ENCODE results near the gene SLC39A10. TPM values are rescaled to one million over a fixed set of nuclear protein-coding genes. Genes with fewer than 3 reads are reported as not detected.

SLC39A10 gene
- total RNA-seq, 2 experiments from 2014 or later = 25.6 to 25.8 TPM

GRCh38 chr2:195734931-195735330, 77.9 kb downstream of the SLC39A10 start:
- Mint-ChIP-seq H3K4me1 (ENCODE audit: low read depth) (peaks cover 5% of the 10 kb centered on the region), H3K36me3 (ENCODE audit: low read depth) (peaks cover 45% of the 10 kb centered on the region), H3K4me3 (no peak overlapping the region), H3K27ac (no peak overlapping the region), H3K9me3 (no peaks in the 10 kb centered on the region), H3K27me3 (no peaks in the 10 kb centered on the region)
- POLR2A ChIA-PET = no interaction called here
- no peak for TF ChIP-seq CTCF (IDR thresholded peaks at IDR 0.05)
- intact Hi-C loops (cut with micrococcal nuclease) = no loop called here
- CTCF ChIA-PET = no interaction called here
- DNase-seq = no peak
- ATAC-seq = no peak

- no peaks in the 10 kb centered on the region for H3K27me3 Mint-ChIP-seq
- ChIA-PET POLR2A (no interaction called here), CTCF (interaction anchor here (1.6 kb wide), 1 partner anchor 70 kb away, joined by 5 read pairs; no protein-coding TSS in a partner anchor)
- no peak for ATAC-seq
- no peak for TF ChIP-seq CTCF (IDR thresholded peaks at IDR 0.05)
- no peak overlapping the region for H3K27ac Mint-ChIP-seq
- H3K36me3 Mint-ChIP-seq (ENCODE audit: low read depth) = peaks cover 44% of the 10 kb centered on the region
- intact Hi-C loops (cut with micrococcal nuclease) = no loop called here
- peaks cover 5% of the 10 kb centered on the region for H3K4me1 Mint-ChIP-seq (ENCODE audit: low read depth)
- DNase-seq = no peak
- H3K4me3 Mint-ChIP-seq = no peak overlapping the region
- H3K9me3 Mint-ChIP-seq = no peaks in the 10 kb centered on the region
Measured at GRCh38 chr2:195735347-195735746, 78.3 kb downstream of the SLC39A10 start.

GRCh38 chr2:195737511-195738325, 80.7 kb downstream of the SLC39A10 start:
- no peak overlapping the region for H3K27ac Mint-ChIP-seq
- TF ChIP-seq CTCF (IDR thresholded peaks at IDR 0.05) = no peak
- ATAC-seq (no peak), DNase-seq (no peak)
- no peaks in the 10 kb centered on the region for H3K4me1 Mint-ChIP-seq (ENCODE audit: low read depth)
- no peaks in the 10 kb centered on the region for H3K27me3 Mint-ChIP-seq
- H3K9me3 Mint-ChIP-seq = no peaks in the 10 kb centered on the region
- CTCF ChIA-PET = no interaction called here
- intact Hi-C loops (cut with micrococcal nuclease) = no loop called here
- peaks cover 40% of the 10 kb centered on the region for H3K36me3 Mint-ChIP-seq (ENCODE audit: low read depth)
- POLR2A ChIA-PET = no interaction called here
- H3K4me3 Mint-ChIP-seq = no peak overlapping the region

GRCh38 chr2:195741191-195741590, 84.2 kb downstream of the SLC39A10 start:
- DNase-seq (no peak), ATAC-seq (no peak)
- Mint-ChIP-seq H3K9me3 (no peaks in the 10 kb centered on the region), H3K27ac (no peak overlapping the region), H3K27me3 (no peaks in the 10 kb centered on the region), H3K36me3 (ENCODE audit: low read depth) (peaks cover 30% of the 10 kb centered on the region), H3K4me1 (ENCODE audit: low read depth) (no peaks in the 10 kb centered on the region), H3K4me3 (no peak overlapping the region)
- ChIA-PET POLR2A (no interaction called here), CTCF (interaction anchor here (1.0 to 1.6 kb wide), 2 partner anchors 197 to 326 kb away, joined by 3 to 4 read pairs; no protein-coding TSS in a partner anchor)
- intact Hi-C loops (cut with micrococcal nuclease) = no loop called here
- no peak for TF ChIP-seq CTCF (IDR thresholded peaks at IDR 0.05)

GRCh38 chr2:195756218-195756942, 99.4 kb downstream of the SLC39A10 start:
- H3K9me3 Mint-ChIP-seq = peaks cover 6% of the 10 kb centered on the region
- DNase-seq = no peak
- H3K27me3 Mint-ChIP-seq = no peaks in the 10 kb centered on the region
- POLR2A ChIA-PET = interaction anchor here (0.5 kb wide), 1 partner anchor 302 kb away, joined by 3 read pairs; no protein-coding TSS in a partner anchor
- no peaks in the 10 kb centered on the region for H3K36me3 Mint-ChIP-seq (ENCODE audit: low read depth)
- no peak overlapping the region for H3K4me3 Mint-ChIP-seq
- ATAC-seq = no peak
- H3K4me1 Mint-ChIP-seq (ENCODE audit: low read depth) = no peaks in the 10 kb centered on the region
- no peak for TF ChIP-seq CTCF (IDR thresholded peaks at IDR 0.05)
- H3K27ac Mint-ChIP-seq = no peak overlapping the region
- CTCF ChIA-PET = no interaction called here
- intact Hi-C loops (cut with micrococcal nuclease) = no loop called here
